ENCODE measurements around the gene ACTL6A.

The ACTL6A gene

GRCh38 chr3:179591313-179591712 lies 28.6 kb downstream of the ACTL6A start:
- no peak for DNase-seq

- no peak for DNase-seq
Measured at GRCh38 chr3:179599531-179599930, 36.8 kb downstream of the ACTL6A start.

- peak; percentile 41 to 55 for DNase-seq
Measured at GRCh38 chr3:179603321-179603720, 40.6 kb downstream of the ACTL6A start.

- no peak for DNase-seq
Measured at GRCh38 chr3:179603831-179604230, 41.1 kb downstream of the ACTL6A start.

- DNase-seq = peak; percentile 96
Measured at GRCh38 chr3:179604321-179605078, 41.8 kb downstream of the ACTL6A start, which contains the start of the genes MRPL47 and NDUFB5. Gene MRPL47 (minus strand): TSS chr3:179604638. CDS start chr3:179604624, 14 bp downstream. Gene NDUFB5 (plus strand): TSS chr3:179604794. CDS start chr3:179604816, 22 bp downstream.

- no peak for DNase-seq
Measured at GRCh38 chr3:179606534-179607085, 43.9 kb downstream of the ACTL6A start.

GRCh38 chr3:179608931-179609720 lies 46.4 kb downstream of the ACTL6A start:
- DNase-seq = peak; percentile 10 to 24

- no peak for DNase-seq
Measured at GRCh38 chr3:179610066-179610465, 47.3 kb downstream of the ACTL6A start.

GRCh38 chr3:179613807-179614206 lies 51.1 kb downstream of the ACTL6A start:
- no peak for DNase-seq

- peak; percentile 35 to 51 for DNase-seq
Measured at GRCh38 chr3:179615458-179616173, 52.9 kb downstream of the ACTL6A start.

GRCh38 chr3:179622023-179622422 lies 59.3 kb downstream of the ACTL6A start:
- DNase-seq = no peak

GRCh38 chr3:179624451-179624850 lies 61.7 kb downstream of the ACTL6A start:
- no peak for DNase-seq

GRCh38 chr3:179630753-179631451 lies 68.2 kb downstream of the ACTL6A start:
- no peak for DNase-seq

Data from inflammatory macrophage treated with lipopolysaccharide for 1 hour (primary cell).